Neural progenitor cell (in vitro differentiated cells): ENCODE measurements around the gene TRIM41.

Experiments
- EZH2 ChIP-seq: fragments of 200-600 bp; sonication (generic); IDR thresholded peaks from 2 replicates; pipeline ENCODE4 v1.6.1; 2017; ENCODE audit warnings: antibody characterized with exemption, mild to moderate bottlenecking, moderate library complexity
- EZH2phosphoT487 ChIP-seq: fragments of 200-600 bp; sonication (generic); IDR thresholded peaks from 2 replicates; pipeline ENCODE4 v1.6.1; 2017; ENCODE audit warnings: antibody characterized with exemption
- TF ChIP-seq, protein P1 (sequence below): fragments of 200-600 bp; sonication (generic); IDR thresholded peaks from 2 replicates; pipeline ENCODE4 v1.5.1; 2017; ENCODE audit warnings: antibody characterized with exemption, mild to moderate bottlenecking

DNA sequence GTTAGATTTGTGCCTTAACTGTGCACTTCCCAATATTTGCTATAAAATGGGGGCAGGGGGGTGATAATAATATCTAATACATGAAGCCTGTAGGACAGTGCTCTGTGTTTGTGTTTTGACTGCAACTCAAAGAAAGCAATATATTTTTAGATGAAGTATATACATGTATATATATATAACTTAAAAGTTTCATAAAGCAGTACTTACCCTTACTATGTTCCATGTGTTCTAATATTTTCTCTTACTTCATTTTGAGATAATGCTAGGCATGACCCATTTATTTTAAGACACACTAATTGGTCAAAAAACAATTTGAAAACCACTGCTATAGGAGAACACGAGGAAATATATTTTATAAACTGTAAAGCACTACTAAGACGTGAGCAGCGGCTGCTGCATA, 35.5 kb downstream of the TRIM41 start:
- TF ChIP-seq, protein P1, sequence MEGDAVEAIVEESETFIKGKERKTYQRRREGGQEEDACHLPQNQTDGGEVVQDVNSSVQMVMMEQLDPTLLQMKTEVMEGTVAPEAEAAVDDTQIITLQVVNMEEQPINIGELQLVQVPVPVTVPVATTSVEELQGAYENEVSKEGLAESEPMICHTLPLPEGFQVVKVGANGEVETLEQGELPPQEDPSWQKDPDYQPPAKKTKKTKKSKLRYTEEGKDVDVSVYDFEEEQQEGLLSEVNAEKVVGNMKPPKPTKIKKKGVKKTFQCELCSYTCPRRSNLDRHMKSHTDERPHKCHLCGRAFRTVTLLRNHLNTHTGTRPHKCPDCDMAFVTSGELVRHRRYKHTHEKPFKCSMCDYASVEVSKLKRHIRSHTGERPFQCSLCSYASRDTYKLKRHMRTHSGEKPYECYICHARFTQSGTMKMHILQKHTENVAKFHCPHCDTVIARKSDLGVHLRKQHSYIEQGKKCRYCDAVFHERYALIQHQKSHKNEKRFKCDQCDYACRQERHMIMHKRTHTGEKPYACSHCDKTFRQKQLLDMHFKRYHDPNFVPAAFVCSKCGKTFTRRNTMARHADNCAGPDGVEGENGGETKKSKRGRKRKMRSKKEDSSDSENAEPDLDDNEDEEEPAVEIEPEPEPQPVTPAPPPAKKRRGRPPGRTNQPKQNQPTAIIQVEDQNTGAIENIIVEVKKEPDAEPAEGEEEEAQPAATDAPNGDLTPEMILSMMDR = no peak
- TF ChIP-seq EZH2 (no peak), EZH2phosphoT487 (no peak)
